K562 (cell line): ENCODE measurements around the gene ZMIZ1. TPM values are rescaled to one million over a fixed set of nuclear protein-coding genes. Genes with fewer than 3 reads are reported as not detected.

ENCODE experiments used
- DPF2 ChIP-seq: fragments of 450-650 bp; IDR thresholded peaks from 2 replicates; pipeline ENCODE4 v1.6.1; 2016
- ILK ChIP-seq: fragments of 450-650 bp; IDR thresholded peaks from 2 replicates; pipeline ENCODE4 v1.6.1; 2016; ENCODE audit warnings: missing genetic modification characterization, low read depth, mild to moderate bottlenecking, missing compliant biosample characterization, moderate library complexity, borderline replicate concordance
- IRF2 ChIP-seq: sonication (generic); formaldehyde crosslinking; IDR thresholded peaks from 2 replicates; pipeline ENCODE4 v1.8.1; 2022; ENCODE audit warnings: mild to moderate bottlenecking, missing genetic modification reagents
- NCOA6 ChIP-seq: fragments of 450-650 bp; IDR thresholded peaks from 2 replicates; pipeline ENCODE4 v1.6.1; 2017; ENCODE audit warnings: mild to moderate bottlenecking
- PRDM10 ChIP-seq: fragments of 450-650 bp; IDR thresholded peaks from 2 replicates; pipeline ENCODE4 v1.6.1; 2018; ENCODE audit not compliant: partially characterized antibody
- PREB ChIP-seq: sonication (generic); formaldehyde crosslinking; IDR thresholded peaks from 2 replicates; pipeline ENCODE4 v1.8.1; 2023; ENCODE audit warnings: mild to moderate bottlenecking, missing genetic modification reagents
- SIX5 ChIP-seq, 2 experiments: IDR thresholded peaks; 2 replicates each; pipeline ENCODE4 v1.6.1; 2011; ENCODE audit warnings: low read length in 2 of 2, borderline replicate concordance in 1 of 2, low read depth in 1 of 2, mild to moderate bottlenecking in 1 of 2, moderate library complexity in 1 of 2; ENCODE audit not compliant: insufficient read depth in 1 of 2
- SRF ChIP-seq, 2 experiments: fragments of 250-450, 450-650 bp in 1 of 2; sonication (Bioruptor Pico) in 1 of 2; sonication (generic) in 1 of 2; formaldehyde crosslinking; IDR thresholded peaks; 2 replicates each; pipeline versions ENCODE4 v1.5.0 to v1.5.1; 2020 to 2022; ENCODE audit warnings: mild to moderate bottlenecking in 1 of 2, missing genetic modification reagents in 1 of 2
- TAF15 ChIP-seq: fragments of 200-400 bp; formaldehyde crosslinking; IDR thresholded peaks from 2 replicates; pipeline ENCODE4 v1.6.1; 2017; ENCODE audit warnings: mild to moderate bottlenecking, low read depth, low read length, moderate library complexity
- ZFPM2 ChIP-seq: fragments of 250-450 bp; sonication (Bioruptor Pico); IDR thresholded peaks from 2 replicates; pipeline ENCODE4 v1.5.1; 2022; ENCODE audit warnings: mild to moderate bottlenecking
- ZNF507 ChIP-seq: conservative IDR thresholded peaks from 2 replicates; pipeline ENCODE4 v1.6.1; 2017; ENCODE audit warnings: missing genetic modification characterization, missing compliant biosample characterization
- polyA plus RNA-seq, 8 experiments: library from polyadenylated mRNA; depleted of rRNA in 4 of 8; stranded (reverse) in 5 of 8; unstranded in 3 of 8; fragments of >200 nt; fragmentation: Nextera tagmentation in 2 of 8; fragmentation: Illumina TruSeq in 1 of 8; extraction: Ambion mirVana in 2 of 8; extraction: Trizol in 1 of 8; gene quantifications; 2 replicates each; pipeline versions ENCODE4 v1.2.1 to v1.2.3, GENCODE V29; 2011 to 2014; ENCODE audit warnings: inconsistent platforms in 1 of 8, missing spikeins in 1 of 8
- total RNA-seq, 7 experiments: library from RNA; depleted of rRNA in 6 of 7; stranded (reverse); fragments of >200 nt in 6 of 7; fragmentation: Illumina TruSeq in 2 of 7; extraction: Trizol in 2 of 7; gene quantifications; 2 replicates each; pipeline versions ENCODE4 v1.2.1 to v1.2.3, GENCODE V29; 2011 to 2021; ENCODE audit warnings: low replicate concordance in 1 of 7

ZMIZ1 gene
- total and polyA plus RNA-seq, 9 of the 15 experiments (the other 6 are each of a cell fraction or from before 2014, with no cell fraction given): 1.0 to 37.3 (median 4.3) TPM

GRCh38 chr10:79346388-79347225 is 277.8 kb downstream of the ZMIZ1 start (continued):
- TF ChIP-seq PRDM10: no peak
- no peak for TF ChIP-seq TAF15
- TF ChIP-seq ILK (tag): no peak
- no peak for TF ChIP-seq SIX5 (IDR thresholded peaks at IDR 0.05; ENCODE audit: borderline replicate concordance in 1 of 2, insufficient read depth in 1 of 2, low read depth in 1 of 2, low read length in 2 of 2)
- TF ChIP-seq SRF (CRISPR knock-in tag; IDR thresholded peaks at IDR 0.05): no peak
- TF ChIP-seq PREB (CRISPR knock-in tag): 0 out of 2 replicates have a peak, but pooled peaks have one; percentile 36
- 0 out of 2 replicates have a peak, but pooled peaks have one; percentile 27 for TF ChIP-seq IRF2
- no peak for TF ChIP-seq ZFPM2 (CRISPR knock-in tag)
- TF ChIP-seq NCOA6: no peak
- TF ChIP-seq DPF2: peak; percentile 58; the same call in 1 of the 2 replicates
- no peak for TF ChIP-seq ZNF507 (tag)
